Measurements from ENCODE around the gene MED29. TPM values are rescaled to one million over a fixed set of nuclear protein-coding genes. Genes with fewer than 3 reads are reported as not detected.

Gene MED29
- total RNA-seq, 1 donor from 2014 or later, result 27.0 TPM

DNA sequence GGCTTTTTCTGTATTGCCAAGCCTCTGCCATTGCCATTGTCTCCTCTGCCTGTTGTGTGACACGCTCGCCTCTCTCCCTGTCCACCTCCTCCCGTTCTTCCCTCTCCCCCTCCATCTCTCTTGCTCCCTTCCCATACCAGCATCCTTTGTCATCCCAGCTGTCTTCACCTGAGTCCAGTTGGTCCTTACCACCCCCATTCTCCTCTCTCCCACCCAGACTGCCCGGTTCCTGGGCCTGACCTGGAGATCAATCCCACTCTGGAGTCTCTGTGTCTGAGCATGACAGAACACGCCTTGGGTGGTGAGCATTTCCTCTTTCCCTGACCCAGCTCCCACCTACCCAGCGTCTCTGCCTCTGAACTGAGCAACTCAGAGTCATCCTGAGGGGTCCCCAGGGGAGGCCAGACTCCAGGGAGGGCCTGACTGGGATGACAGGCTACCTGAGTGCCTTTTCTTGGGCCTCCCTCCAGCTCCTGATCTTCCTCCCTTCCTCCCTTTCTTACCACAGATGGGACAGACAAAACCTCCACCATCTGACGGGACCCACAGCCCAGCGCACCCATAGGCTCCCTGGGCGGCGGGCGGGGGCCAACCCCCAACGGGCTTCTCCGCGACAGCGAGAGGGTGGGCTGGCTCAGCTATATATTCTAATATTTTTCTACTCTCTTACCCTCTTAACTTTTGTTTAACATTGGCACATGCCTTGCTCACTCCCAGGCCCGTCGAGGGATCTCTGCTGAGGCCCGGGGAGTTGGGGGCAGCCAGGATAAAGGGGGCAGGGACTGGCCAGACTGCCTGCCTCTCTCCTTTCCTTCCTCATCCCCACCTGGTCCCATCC lies 8.0 kb upstream of the MED29 start:
- Histone ChIP-seq H3K27ac (ENCODE audit: low read depth, low read length) (no peak overlapping the region), H3K4me3 (ENCODE audit: insufficient read depth, low read depth, low read length) (no peak overlapping the region), H4K20me1 (ENCODE audit: insufficient read depth, low read length) (peaks cover 12% of the 10 kb centered on the region), H2AFZ (ENCODE audit: low read depth, low read length) (no peak overlapping the region), H3K4me1 (ENCODE audit: insufficient read depth, low read length) (no peaks in the 10 kb centered on the region), H3K27me3 (ENCODE audit: insufficient read depth, low read length) (no peaks in the 10 kb centered on the region), H3K9me3 (ENCODE audit: insufficient read depth, low read depth, low read length) (no peaks in the 10 kb centered on the region), H3K9ac (ENCODE audit: low read length) (no peak overlapping the region), H3K36me3 (ENCODE audit: insufficient read depth, low read length) (peaks cover 33% of the 10 kb centered on the region), H3K79me2 (ENCODE audit: insufficient read depth, low read length) (peaks cover 3% of the 10 kb centered on the region), H3K4me2 (ENCODE audit: low read length) (no peak overlapping the region)
- DNase-seq (ENCODE audit: low read depth) (no peak), FAIRE-seq (no peak)
- H3K27me3 Mint-ChIP-seq (ENCODE audit: low read depth, unreplicated experiment), result no peaks in the 10 kb centered on the region
- no peaks in the 10 kb centered on the region for H3K9me3 Mint-ChIP-seq (ENCODE audit: unreplicated experiment)
- H3K4me3 Mint-ChIP-seq (ENCODE audit: unreplicated experiment), result no peak overlapping the region
- peak overlapping the region; percentile 41 for H3K27ac Mint-ChIP-seq (ENCODE audit: unreplicated experiment)
- peaks cover 19% of the 10 kb centered on the region for H3K4me1 Mint-ChIP-seq (ENCODE audit: low read depth, unreplicated experiment)
- no peak for TF ChIP-seq EZH2 (IDR thresholded peaks at IDR 0.05; ENCODE audit: insufficient read depth, low read length)
- TF ChIP-seq, protein P1, sequence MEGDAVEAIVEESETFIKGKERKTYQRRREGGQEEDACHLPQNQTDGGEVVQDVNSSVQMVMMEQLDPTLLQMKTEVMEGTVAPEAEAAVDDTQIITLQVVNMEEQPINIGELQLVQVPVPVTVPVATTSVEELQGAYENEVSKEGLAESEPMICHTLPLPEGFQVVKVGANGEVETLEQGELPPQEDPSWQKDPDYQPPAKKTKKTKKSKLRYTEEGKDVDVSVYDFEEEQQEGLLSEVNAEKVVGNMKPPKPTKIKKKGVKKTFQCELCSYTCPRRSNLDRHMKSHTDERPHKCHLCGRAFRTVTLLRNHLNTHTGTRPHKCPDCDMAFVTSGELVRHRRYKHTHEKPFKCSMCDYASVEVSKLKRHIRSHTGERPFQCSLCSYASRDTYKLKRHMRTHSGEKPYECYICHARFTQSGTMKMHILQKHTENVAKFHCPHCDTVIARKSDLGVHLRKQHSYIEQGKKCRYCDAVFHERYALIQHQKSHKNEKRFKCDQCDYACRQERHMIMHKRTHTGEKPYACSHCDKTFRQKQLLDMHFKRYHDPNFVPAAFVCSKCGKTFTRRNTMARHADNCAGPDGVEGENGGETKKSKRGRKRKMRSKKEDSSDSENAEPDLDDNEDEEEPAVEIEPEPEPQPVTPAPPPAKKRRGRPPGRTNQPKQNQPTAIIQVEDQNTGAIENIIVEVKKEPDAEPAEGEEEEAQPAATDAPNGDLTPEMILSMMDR (IDR thresholded peaks at IDR 0.05; ENCODE audit: insufficient read depth, low read depth, low read length), result no peak
- H3K36me3 Mint-ChIP-seq (ENCODE audit: low read depth, unreplicated experiment), result peaks cover 24% of the 10 kb centered on the region

DNA sequence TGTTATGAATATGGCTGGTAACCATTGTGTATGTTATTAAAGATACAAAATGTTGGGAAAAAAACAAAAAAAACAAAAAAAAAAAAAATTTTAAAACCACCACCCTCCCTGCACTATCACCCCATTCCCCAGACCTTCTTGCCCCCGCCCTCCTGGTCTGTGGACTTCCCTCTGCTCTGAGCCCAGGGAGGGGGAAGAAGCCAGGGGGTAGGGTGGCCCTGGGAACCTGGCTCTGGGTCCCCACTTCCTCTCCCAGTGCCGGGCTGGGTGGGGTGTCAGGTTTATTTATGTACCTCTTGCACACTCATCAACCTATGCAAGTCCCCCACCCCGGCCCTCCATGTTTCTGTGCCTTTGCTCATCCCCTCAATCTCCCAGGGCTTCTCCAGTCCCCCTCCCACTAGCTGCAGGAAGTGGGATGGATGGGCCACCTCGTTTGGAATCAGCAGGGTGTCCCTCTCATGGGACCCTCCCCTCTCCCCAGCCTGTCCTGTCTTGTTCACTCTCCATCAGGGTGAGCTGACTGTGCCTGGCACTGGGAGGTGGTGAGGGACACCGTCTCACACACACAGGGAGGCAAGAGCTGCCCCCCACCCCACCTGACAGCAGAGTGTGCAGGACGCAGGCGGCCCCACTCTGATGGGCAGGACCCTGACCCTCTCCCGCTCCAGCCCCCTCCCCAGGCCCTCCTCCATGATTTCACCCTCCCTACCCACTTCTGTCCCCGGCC lies 6.2 kb upstream of the MED29 start:
- H3K4me2 ChIP-seq (ENCODE audit: low read length), result no peak overlapping the region
- H2AFZ ChIP-seq (ENCODE audit: low read depth, low read length), result no peak overlapping the region
- DNase-seq (ENCODE audit: low read depth), result no peak
- Mint-ChIP-seq H3K9me3 (ENCODE audit: unreplicated experiment) (no peaks in the 10 kb centered on the region), H3K36me3 (ENCODE audit: low read depth, unreplicated experiment) (peaks cover 23% of the 10 kb centered on the region), H3K27me3 (ENCODE audit: low read depth, unreplicated experiment) (no peaks in the 10 kb centered on the region), H3K4me3 (ENCODE audit: unreplicated experiment) (no peak overlapping the region), H3K4me1 (ENCODE audit: low read depth, unreplicated experiment) (peaks cover 21% of the 10 kb centered on the region), H3K27ac (ENCODE audit: unreplicated experiment) (peak overlapping the region; percentile 34)
- H3K79me2 ChIP-seq (ENCODE audit: insufficient read depth, low read length), result peaks cover 18% of the 10 kb centered on the region
- no peak for FAIRE-seq
- H3K4me3 ChIP-seq (ENCODE audit: insufficient read depth, low read depth, low read length), result no peak overlapping the region
- peaks cover 11% of the 10 kb centered on the region for H4K20me1 ChIP-seq (ENCODE audit: insufficient read depth, low read length)
- peaks cover 35% of the 10 kb centered on the region for H3K36me3 ChIP-seq (ENCODE audit: insufficient read depth, low read length)
- no peaks in the 10 kb centered on the region for H3K27me3 ChIP-seq (ENCODE audit: insufficient read depth, low read length)
- H3K9ac ChIP-seq (ENCODE audit: low read length), result no peak overlapping the region
- H3K9me3 ChIP-seq (ENCODE audit: insufficient read depth, low read depth, low read length), result no peaks in the 10 kb centered on the region
- TF ChIP-seq EZH2 (IDR thresholded peaks at IDR 0.05; ENCODE audit: insufficient read depth, low read length), result no peak
- TF ChIP-seq, protein P1 (IDR thresholded peaks at IDR 0.05; ENCODE audit: insufficient read depth, low read depth, low read length), result no peak
- peaks cover 5% of the 10 kb centered on the region for H3K4me1 ChIP-seq (ENCODE audit: insufficient read depth, low read length)
- H3K27ac ChIP-seq (ENCODE audit: low read depth, low read length), result no peak overlapping the region
